Posterior cingulate gyrus (tissue), 11 donors: Measurements from ENCODE around the gene PLXNA1.

Source experiments
- DNase-seq, 10 donors: peaks; one replicate each; pipeline versions ENCODE4 v3.0.0 to v3.0.0-alpha.2; 2020 to 2021; ENCODE audit warnings: mixed read lengths in 3 of 10
- intact Hi-C: fragments of 100-400 bp; cut with DNase I; formaldehyde crosslinking; loops from one replicate; pipeline ENCODE4 v1.15.1; 2023

Gene PLXNA1

GRCh38 chr3:126964261-126964660 lies 18.7 kb upstream of the PLXNA1 start:
- DNase-seq, result peak in 2 of 10 donors; percentile 1

DNA sequence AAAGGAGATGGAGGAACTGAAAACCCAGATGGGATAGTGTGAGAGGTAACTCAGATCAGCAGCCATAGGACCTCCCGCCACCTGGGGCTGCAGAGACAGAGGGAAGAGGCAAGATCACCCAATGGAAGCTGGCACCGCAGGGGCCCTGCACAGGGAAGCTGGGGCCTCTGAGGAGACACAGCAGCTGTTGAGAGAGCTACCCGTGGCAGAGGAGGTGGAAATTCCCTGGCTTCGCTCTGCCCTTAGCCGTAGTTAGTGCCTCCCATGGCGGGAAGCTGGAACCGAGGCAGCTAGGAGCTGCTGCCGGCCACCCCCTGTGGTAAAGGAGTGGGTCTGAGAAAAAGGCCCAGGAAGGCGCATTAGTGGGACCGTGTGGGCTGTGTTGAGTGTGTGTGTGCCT lies 18.0 kb upstream of the PLXNA1 start:
- DNase-seq, result peak in 4 of 10 donors; percentile 4 to 69 (median 40)
- intact Hi-C loops, result no loop called here

More at GRCh38 chr3:126964261-126964660, 18.7 kb upstream of the PLXNA1 start:
- intact Hi-C loops, result no loop called here

DNA sequence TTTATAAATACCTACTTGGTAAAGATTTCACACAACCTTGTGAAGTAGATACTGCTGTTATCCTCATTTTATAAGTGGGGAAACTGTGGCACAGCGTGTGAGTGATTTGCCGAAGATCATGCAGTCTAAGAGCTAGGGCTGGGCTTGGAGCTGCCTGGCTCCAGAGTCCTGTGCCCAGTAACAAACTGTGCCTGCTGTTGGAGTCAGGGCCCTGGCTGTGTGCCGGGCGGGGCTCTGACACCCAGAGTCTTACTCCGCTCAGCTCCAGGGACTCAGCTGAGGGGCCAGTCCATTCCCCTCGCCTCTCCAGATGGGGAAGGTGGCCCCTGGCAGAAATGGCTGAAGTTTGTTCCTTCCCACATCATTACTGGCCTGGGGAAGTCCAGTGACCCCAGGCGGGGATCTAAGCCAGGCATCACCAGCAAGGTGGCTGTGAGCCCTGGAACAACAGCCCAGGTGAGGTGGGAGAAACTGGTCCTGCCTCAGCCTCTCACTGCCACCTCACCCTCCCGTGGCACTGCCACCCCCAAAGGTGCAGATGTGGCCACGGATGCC lies 17.3 kb upstream of the PLXNA1 start:
- intact Hi-C loops, result no loop called here
- DNase-seq, result peak in 4 of 10 donors; percentile 7 to 67 (median 48)

GRCh38 chr3:126967386-126967785 lies 15.5 kb upstream of the PLXNA1 start:
- DNase-seq, result peak in 3 of 10 donors; percentile 22 to 65 (median 55)
- intact Hi-C loops, result no loop called here

- intact Hi-C loops, result no loop called here
- DNase-seq, result peak in 3 of 10 donors; percentile 21 to 72 (median 22)
These were observed 14.2 kb upstream of the PLXNA1 start for GRCh38 chr3:126968391-126969390.

DNA sequence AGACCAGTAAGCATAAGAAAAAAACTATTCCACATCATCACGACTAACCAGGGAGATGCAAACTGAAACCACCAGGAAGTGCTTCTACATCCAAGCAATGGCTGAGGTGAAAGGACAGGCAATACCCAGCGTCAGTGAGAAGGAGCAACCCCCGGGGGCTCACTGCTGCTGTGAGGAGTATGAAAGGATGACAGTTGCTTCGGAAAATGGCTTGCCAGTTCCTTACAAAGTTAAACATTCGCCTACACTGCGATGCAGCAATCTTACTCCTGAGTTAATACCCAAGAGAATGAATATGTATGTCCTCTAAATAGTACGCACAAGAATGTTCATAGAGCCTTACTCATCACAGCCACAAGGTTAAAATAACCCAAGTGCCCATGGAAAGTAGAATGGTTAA lies 13.3 kb upstream of the PLXNA1 start:
- peak in 3 of 10 donors; percentile 57 to 78 (median 64) for DNase-seq
- intact Hi-C loops, result no loop called here

- intact Hi-C loops, result no loop called here
- peak in 3 of 10 donors; percentile 11 to 54 (median 50) for DNase-seq
These were observed 12.8 kb upstream of the PLXNA1 start for GRCh38 chr3:126970101-126970500.

- intact Hi-C loops, result no loop called here
- DNase-seq, result peak in 3 of 10 donors; percentile 50 to 53 (median 50)
These were observed 12.0 kb upstream of the PLXNA1 start for GRCh38 chr3:126970921-126971320.

GRCh38 chr3:126971891-126972351 lies 11.0 kb upstream of the PLXNA1 start:
- peak in 6 of 10 donors; percentile 42 to 88 (median 60) for DNase-seq
- intact Hi-C loops, result no loop called here

DNA sequence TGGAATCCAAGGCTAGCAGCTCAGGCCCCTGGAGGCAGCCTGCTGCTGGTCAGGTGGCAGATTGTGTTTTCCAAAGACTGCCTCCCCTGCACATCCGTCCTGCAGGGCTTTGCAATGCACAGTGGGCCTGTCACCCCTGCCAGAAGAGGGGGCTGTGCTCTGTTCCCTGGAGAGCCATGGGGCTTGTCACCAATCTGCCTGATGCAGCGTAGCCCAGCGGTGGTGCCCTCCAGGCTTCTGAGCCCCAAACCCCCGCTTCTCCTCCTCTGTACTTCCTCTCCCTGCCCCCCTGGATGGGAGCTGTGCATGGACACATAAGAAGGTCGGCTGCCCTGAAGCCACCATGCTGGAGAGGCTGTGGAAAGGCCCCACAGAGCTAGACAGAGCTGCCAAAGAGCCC lies 10.0 kb upstream of the PLXNA1 start:
- peak in 3 of 10 donors; percentile 55 to 64 (median 59) for DNase-seq
- intact Hi-C loops, result no loop called here

DNA sequence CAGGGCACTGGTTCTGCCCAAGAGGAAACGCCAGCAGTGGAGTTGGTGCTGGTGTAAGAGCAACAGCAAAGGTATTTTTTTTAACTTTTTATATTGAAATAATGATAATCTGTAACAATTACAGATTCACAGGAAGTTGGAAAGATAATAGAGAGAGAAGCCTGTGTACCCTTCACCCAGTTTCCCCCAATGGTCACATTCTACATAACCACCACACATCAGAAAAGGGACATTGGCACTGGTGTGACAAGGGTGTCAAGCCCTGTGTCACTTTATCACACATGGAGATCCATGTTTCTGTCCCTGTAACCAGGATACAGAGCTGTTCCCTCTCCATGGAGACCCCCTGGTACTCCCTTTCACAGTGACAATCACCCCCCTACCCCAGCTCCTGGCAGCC lies 9.1 kb upstream of the PLXNA1 start:
- intact Hi-C loops, result loop anchor here (2.0 kb wide), 1 partner anchor 223 kb away; no protein-coding TSS in a partner anchor
- peak in 2 of 10 donors; percentile 9 to 20 for DNase-seq

GRCh38 chr3:126974756-126975155 lies 8.2 kb upstream of the PLXNA1 start:
- DNase-seq, result no peak
- intact Hi-C loops, result loop anchor here (2.0 kb wide), 1 partner anchor 224 kb away; no protein-coding TSS in a partner anchor

DNA sequence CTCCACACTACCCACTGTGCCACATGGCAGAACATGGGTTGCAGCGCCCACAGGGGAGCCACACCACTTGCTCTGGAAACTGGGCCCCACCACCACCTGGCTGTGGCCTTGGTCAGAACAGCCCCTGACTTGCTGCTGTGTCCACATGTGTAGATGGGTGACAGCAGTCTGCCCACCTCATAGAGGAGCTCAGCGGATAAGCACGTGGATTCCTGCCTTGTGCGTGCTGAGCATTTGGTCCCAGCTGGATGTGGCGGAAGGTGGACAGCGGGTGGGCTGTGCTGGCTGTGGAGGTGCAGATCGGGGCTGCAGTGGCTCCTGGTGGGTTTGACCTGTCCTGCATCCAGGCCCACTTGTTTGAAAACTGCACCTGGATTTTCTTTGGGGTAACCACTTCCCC lies 6.0 kb upstream of the PLXNA1 start:
- intact Hi-C loops, result no loop called here
- DNase-seq, result peak in 2 of 10 donors; percentile 44 to 72

- intact Hi-C loops, result no loop called here
- DNase-seq, result peak in 2 of 10 donors; percentile 4 to 64
These were observed 5.1 kb upstream of the PLXNA1 start for GRCh38 chr3:126977821-126978220.

- no peak for DNase-seq
- intact Hi-C loops, result no loop called here
These were observed 4.6 kb upstream of the PLXNA1 start for GRCh38 chr3:126978291-126978690.

GRCh38 chr3:126979046-126979628 lies 3.8 kb upstream of the PLXNA1 start:
- DNase-seq, result peak in 2 of 10 donors; percentile 47 to 60
- intact Hi-C loops, result no loop called here

GRCh38 chr3:126980266-126980811 lies 2.6 kb upstream of the PLXNA1 start:
- intact Hi-C loops, result loop anchor here (2.0 to 5.0 kb wide), 3 partner anchors 278 to 474 kb away; partner anchors contain the start of genes CHCHD6 and CHST13
- DNase-seq, result peak in 2 of 10 donors; percentile 31 to 59

- intact Hi-C loops, result loop anchor here (1.0 to 5.0 kb wide), 3 partner anchors 230 to 460 kb away; partner anchors contain the start of genes CHCHD6 and CHST13
- DNase-seq, result no peak
These were observed 817 bp upstream of the PLXNA1 start for GRCh38 chr3:126982126-126982470.

DNA sequence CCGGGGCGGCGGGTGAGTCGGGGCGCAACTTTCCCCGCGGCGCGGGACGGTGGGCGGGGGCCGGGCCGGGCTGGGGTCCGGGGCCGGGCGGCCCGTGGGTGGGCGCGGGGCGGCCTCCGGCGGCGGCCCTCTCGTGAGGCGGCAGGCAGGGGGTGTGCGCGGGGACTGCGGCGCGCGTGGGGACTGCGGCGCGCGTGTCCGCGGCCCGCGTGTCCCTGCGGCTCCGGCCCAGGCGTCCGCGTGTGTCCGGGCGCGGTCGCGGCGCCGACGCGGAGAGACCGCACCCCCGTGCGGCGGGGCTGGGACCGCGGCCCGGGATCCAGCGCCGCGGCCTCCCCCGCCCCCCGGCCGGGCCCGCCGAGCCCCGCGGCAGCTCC lies 349 bp downstream of the PLXNA1 start:
- intact Hi-C loops, result loop anchor here (5.0 kb wide), 2 partner anchors 281 to 461 kb away; partner anchors contain the start of genes CHCHD6 and CHST13

More for the DNA sequence above, 349 bp downstream of the PLXNA1 start:
- peak in 2 of 10 donors; percentile 26 to 66 for DNase-seq
